ENCODE measurements around the gene SIDT2.
"Not testable (repeated sequence)": the region's sequence is repeated elsewhere in the genome, so short reads cannot be mapped to it uniquely, and the experiment has no call there.

The SIDT2 gene

GRCh38 chr11:117205211-117205818 is 26.8 kb downstream of the SIDT2 start:
- DNase-seq: no peak

GRCh38 chr11:117206111-117206510 is 27.6 kb downstream of the SIDT2 start:
- DNase-seq: not testable (repeated sequence)

- DNase-seq: not testable (repeated sequence)
These were observed 28.3 kb downstream of the SIDT2 start for GRCh38 chr11:117206859-117207258.

DNA sequence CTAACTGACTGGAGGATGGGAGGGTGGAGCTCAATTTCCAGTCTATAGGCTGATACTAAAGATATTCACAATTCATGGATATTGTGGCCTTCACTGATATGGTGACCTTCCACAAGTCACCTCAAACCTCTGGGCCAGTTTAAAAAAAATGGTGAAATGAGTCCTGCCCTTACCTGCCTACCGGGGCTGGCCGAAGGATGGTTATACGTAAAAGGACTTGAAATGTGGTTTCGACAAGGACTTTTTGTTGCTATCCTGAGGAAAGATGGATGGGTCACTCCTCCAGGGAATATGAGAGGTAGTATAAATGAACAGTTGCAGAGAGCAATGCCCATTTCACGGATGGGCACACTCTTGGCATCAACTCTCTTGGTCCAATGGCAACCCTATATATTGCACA is 28.9 kb downstream of the SIDT2 start:
- DNase-seq: not testable (repeated sequence)

- not testable (repeated sequence) for DNase-seq
These were observed 30.2 kb downstream of the SIDT2 start for GRCh38 chr11:117208710-117209109.

GRCh38 chr11:117209351-117210125 is 31.0 kb downstream of the SIDT2 start:
- not testable (repeated sequence) for DNase-seq

DNA sequence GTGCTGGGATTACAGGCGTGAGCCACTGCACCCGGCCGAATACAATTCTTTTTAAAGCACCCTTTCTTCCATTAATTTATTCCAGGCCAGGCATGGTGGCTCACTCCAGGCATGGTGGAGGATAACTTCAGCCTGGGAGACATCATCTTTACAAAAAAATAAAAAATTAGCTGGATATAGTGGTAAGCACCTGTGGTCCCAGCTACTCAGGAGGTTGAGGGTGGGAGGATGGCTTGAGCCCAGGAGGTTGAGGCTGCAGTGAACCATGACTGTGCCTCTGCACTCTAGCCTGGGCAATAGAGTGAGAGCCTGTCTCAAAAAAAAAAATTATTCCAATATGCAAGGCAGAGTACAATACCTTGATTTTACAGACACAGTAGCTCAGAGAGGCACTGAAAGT is 32.1 kb downstream of the SIDT2 start:
- DNase-seq: no peak

- no peak for DNase-seq
These were observed 34.3 kb downstream of the SIDT2 start for GRCh38 chr11:117212697-117213355.

DNA sequence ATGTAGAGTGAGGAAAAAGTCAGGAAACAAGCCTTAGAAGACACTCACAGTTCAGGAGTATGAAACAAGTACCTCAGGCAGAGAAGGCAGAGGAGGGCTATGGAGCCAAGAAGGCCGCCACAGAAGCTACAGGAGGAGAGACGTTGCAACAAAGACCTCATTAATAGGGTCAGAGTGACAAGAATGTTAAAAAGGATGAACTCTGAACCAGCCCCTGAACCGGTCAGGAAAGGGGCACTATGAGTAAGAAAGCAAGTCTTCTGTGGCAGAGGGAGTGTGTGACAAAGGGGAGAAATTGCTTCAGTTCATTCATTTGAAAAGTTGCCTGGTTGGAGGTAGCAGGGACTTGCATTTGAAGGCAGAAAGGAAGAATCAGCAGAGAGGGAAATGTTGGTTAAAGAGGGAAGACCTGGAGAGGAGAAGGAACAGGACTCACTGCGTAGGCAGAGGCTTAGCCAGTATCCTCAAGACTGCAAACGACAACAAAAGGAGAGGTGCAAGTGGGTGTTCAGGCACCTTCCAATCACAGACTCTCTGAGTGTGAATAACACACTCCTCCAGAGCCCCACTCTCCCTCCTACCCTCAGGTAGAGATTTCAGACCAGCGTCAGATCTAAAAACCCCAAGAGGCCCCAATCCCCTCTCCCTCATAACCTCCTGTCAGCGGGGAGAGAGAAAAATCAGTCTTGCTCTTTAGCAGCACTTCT is 36.0 kb downstream of the SIDT2 start:
- no peak for DNase-seq

DNA sequence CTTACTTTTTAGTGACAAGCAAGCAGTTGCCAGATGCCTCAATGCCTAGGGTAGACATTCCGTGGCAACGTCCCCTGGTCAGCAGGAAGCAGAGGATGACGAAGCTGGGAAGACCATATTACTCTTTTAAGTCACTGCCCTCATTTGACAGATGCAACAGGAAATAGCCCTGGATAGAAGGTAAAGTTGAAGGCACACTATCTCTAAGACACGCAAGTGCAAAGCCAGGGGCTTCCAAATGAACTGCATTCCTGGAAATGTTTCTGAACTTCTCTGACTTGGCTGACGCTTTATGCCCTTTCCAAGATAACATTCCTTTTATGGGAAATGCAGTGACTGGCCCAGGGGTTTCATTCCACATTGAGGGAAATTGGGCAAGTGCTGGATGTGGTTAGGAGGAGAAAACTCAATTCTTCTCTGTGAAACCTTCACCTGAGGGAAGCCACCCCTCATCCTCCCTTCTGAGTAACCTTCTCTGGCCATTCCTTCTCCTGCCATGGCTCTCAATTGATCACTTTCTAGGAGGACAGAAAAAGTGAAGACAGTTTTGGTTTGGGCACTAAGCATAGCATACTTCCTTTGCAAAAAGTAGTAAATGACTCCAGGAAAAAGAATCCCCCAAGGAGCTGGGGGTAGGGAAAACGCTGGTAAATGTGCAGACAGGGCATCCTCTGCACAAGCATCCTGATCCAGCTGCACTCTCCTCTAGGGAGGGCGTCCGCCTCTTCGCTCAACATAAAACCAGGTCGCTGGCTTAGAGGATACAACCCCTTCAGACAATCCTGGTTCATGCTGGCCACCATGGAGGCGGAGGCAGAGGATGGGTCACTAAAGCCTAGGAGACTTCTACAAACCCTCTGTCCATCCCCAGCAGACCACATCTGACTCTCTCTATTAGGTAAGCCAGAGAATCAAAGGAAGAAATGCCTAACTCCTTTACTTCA is 38.9 kb downstream of the SIDT2 start:
- no peak for DNase-seq

DNA sequence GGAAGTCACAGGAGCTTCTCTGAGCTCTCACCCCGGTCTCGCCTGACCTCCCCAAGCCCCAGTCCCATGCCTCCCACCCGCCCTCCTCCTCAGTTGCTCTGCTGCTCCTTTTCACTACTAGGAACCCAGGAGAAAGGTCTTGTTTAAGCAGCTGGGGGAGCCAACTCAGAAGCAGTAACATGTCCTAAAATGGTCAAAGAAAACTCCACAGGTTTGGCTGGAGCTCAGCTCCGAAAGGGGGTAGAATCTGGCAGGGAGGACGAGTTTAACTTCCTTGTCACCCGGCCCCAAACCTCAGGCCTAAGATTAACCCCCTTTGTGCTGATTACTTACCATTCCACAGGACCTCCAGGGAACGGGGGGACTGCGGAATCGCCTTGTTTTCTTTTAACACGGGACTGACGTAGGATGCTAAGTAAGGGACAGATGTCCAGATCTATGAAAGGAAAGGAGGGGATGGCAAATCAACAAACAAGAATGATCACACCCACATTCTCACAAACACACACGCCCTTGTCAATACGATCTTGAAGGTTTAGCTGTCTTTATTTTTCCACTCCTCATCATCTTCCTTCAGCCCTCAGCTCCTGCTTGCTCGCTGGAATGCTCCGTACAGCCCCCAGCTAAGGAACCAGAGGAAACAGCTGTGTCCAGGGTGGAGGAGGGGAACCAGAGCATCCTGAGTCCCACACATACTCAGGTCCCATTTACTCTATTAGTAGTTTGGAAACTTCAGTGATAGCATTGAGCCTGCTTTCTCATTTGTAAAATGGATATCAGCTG is 39.8 kb downstream of the SIDT2 start:
- no peak for DNase-seq

- no peak for DNase-seq
These were observed 40.5 kb downstream of the SIDT2 start for GRCh38 chr11:117219001-117219400.

DNA sequence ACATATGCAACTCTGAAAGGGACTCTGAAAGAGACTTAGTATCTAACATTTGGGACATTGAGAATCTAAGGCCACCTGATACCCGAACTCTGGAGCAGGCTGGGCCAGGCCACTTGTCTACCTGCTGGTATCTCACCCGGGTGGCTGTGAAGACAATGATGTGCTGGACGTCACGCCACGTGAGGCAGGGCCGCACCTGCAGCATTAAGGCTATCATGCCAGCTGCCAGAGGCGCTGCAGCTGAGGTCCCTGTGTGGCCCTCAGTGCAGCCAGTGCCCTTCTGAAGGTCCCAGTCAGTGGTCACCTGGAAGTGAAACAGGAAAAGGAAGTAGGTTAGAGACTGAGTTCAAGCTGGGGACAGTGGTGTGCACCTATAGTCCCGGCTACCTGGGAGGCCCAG is 40.9 kb downstream of the SIDT2 start:
- no peak for DNase-seq

GRCh38 chr11:117219995-117220394 is 41.5 kb downstream of the SIDT2 start:
- DNase-seq: no peak

DNA sequence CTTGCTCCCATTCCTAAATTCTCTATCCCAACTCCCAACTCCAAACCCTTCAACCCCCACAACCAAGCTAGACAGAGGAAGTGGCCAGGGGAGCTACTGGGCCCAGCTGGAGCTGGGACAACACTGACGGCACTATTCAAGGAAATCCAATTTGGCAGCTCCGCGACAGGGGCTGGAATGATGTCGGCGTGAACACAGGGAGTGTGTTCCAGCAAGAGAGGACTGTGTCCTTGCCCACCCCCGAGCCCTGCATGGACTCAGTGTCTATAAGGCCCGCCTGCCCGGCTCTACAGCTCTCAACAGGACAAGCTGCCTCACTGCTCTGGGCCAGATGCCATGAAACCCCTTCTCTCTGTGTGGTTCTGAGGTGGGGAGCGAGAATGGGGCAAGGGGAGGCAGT is 42.0 kb downstream of the SIDT2 start:
- no peak for DNase-seq

DNA sequence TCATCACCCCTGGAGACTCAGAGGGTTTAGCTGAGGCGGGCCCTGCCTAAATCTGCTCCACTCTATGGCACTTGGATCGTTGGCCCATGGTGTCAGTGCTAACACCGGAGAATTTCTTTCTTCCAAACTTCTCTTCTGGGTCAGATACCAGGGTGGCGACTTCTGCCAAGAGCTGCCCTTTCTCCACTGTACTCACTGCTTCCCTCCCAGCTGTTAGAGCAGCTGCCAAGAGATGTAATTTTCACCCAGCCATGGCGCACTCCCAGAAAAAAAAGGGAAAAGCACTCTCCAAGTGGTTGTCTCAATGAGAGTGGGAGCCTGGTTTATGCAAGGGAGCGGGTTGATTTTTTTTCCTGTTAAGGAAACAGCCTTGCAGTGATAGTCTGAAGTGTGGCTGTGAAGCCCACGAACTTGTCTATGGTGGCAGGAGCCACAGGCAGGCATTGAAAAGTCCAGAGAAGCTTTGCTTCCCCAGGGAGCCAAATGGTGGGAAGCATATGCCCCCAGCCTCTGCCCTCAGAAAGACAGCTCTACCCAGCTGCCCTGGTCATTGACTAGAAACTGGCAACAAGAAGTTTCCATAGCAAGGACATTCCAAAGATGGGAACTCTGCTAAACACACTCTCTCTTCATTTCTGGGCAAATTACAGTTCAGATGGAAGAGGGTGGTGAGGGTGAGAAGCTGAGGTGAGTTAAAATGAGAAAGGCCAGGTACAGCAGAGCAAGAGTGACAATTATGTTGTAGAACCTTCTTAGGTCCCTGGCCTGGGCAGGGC is 42.6 kb downstream of the SIDT2 start:
- no peak for DNase-seq

GRCh38 chr11:117221775-117222517 is 43.4 kb downstream of the SIDT2 start:
- DNase-seq: no peak

GRCh38 chr11:117222991-117223740 is 44.6 kb downstream of the SIDT2 start:
- no peak for DNase-seq
